Measurements from ENCODE around the gene IL31RA.

Gene IL31RA

GRCh38 chr5:55929020-55929799 lies 78.1 kb downstream of the IL31RA start:
- Histone ChIP-seq H3K4me3 (ENCODE audit: low read length) (no peak overlapping the region), H2AFZ (ENCODE audit: low read depth, low read length) (no peak overlapping the region), H3K9ac (ENCODE audit: low read length) (no peak overlapping the region), H3K27ac (ENCODE audit: low read length) (no peak overlapping the region), H4K20me1 (ENCODE audit: insufficient read depth, low read length) (no peaks in the 10 kb centered on the region), H3K9me3 (ENCODE audit: insufficient read depth, low read length) (no peaks in the 10 kb centered on the region), H3K4me2 (ENCODE audit: low read length) (no peak overlapping the region), H3K36me3 (replicated peaks; ENCODE audit: low read depth, low read length) (no peaks in the 10 kb centered on the region), H3K79me2 (ENCODE audit: low read length) (no peaks in the 10 kb centered on the region), H3K4me1 (ENCODE audit: low read length) (no peaks in the 10 kb centered on the region), H3K27me3 (ENCODE audit: low read depth, low read length) (no peaks in the 10 kb centered on the region)
- no peak for TF ChIP-seq CTCF (IDR thresholded peaks at IDR 0.05; ENCODE audit: low read depth, low read length)
- no peak for TF ChIP-seq EZH2phosphoT487 (IDR thresholded peaks at IDR 0.05; ENCODE audit: low read depth)

DNA sequence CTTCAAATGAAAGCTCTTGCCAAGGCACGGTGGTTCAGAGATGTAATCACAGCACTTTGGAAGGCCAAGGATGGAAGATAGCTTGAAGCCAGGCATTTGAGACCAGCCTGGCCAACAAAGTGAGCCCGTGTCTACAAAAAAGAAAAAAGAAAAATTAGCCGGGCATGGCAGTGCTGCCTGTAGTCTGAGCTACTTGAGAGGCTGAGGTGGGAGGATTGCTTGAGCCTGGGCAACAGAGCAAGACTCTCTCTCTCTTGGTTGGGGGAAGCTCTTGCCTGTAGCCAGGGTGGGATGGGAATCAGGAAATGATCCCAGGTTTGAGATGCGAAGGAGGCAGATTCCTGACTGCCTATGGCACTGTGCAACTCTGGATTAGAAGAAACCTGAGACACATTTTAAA lies 81.5 kb downstream of the IL31RA start:
- Histone ChIP-seq H3K9me3 (ENCODE audit: insufficient read depth, low read length) (no peaks in the 10 kb centered on the region), H2AFZ (ENCODE audit: low read depth, low read length) (no peak overlapping the region), H3K4me3 (ENCODE audit: low read length) (no peak overlapping the region), H3K79me2 (ENCODE audit: low read length) (no peaks in the 10 kb centered on the region), H3K27ac (ENCODE audit: low read length) (no peak overlapping the region), H4K20me1 (ENCODE audit: insufficient read depth, low read length) (no peaks in the 10 kb centered on the region), H3K4me2 (ENCODE audit: low read length) (no peak overlapping the region), H3K9ac (ENCODE audit: low read length) (no peak overlapping the region), H3K36me3 (replicated peaks; ENCODE audit: low read depth, low read length) (no peaks in the 10 kb centered on the region), H3K4me1 (ENCODE audit: low read length) (no peaks in the 10 kb centered on the region), H3K27me3 (ENCODE audit: low read depth, low read length) (no peaks in the 10 kb centered on the region)
- TF ChIP-seq CTCF (IDR thresholded peaks at IDR 0.05; ENCODE audit: low read depth, low read length) (no peak), EZH2phosphoT487 (IDR thresholded peaks at IDR 0.05; ENCODE audit: low read depth) (no peak)

GRCh38 chr5:55933377-55934114 lies 82.4 kb downstream of the IL31RA start:
- TF ChIP-seq EZH2phosphoT487 (IDR thresholded peaks at IDR 0.05; ENCODE audit: low read depth) (no peak), CTCF (IDR thresholded peaks at IDR 0.05; ENCODE audit: low read depth, low read length) (no peak)
- Histone ChIP-seq H2AFZ (ENCODE audit: low read depth, low read length) (no peak overlapping the region), H3K4me1 (ENCODE audit: low read length) (no peaks in the 10 kb centered on the region), H4K20me1 (ENCODE audit: insufficient read depth, low read length) (no peaks in the 10 kb centered on the region), H3K36me3 (replicated peaks; ENCODE audit: low read depth, low read length) (no peaks in the 10 kb centered on the region), H3K9me3 (ENCODE audit: insufficient read depth, low read length) (no peaks in the 10 kb centered on the region), H3K4me3 (ENCODE audit: low read length) (no peak overlapping the region), H3K27ac (ENCODE audit: low read length) (no peak overlapping the region), H3K79me2 (ENCODE audit: low read length) (no peaks in the 10 kb centered on the region), H3K9ac (ENCODE audit: low read length) (no peak overlapping the region), H3K4me2 (ENCODE audit: low read length) (no peak overlapping the region), H3K27me3 (ENCODE audit: low read depth, low read length) (no peaks in the 10 kb centered on the region)

DNA sequence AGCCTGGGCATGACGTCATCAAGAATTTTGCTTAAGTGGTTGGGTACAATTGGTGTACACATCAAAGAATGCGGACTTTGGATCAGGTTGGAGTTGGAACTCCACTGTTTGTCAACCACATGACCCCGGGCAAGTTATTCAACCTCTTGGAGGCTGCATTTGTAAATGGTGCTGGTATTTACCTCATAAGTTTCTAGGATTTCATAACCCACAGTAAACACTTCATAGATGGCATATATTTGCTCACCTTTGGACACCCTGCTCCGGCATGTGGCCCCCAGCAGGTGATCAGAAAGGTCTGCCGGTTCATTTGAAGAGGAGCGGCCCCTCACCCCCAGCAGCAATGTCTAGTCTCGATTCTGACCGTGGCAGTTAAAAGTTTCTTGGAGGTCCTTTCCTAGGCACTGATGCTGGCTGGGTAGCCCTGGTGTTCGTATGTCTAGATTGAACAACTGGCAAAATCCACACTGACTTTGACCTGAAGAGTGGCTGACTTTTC lies 83.0 kb downstream of the IL31RA start:
- Histone ChIP-seq H3K4me3 (ENCODE audit: low read length) (no peak overlapping the region), H3K4me2 (ENCODE audit: low read length) (no peak overlapping the region), H3K9me3 (ENCODE audit: insufficient read depth, low read length) (no peaks in the 10 kb centered on the region), H3K4me1 (ENCODE audit: low read length) (no peaks in the 10 kb centered on the region), H4K20me1 (ENCODE audit: insufficient read depth, low read length) (no peaks in the 10 kb centered on the region), H3K27ac (ENCODE audit: low read length) (no peak overlapping the region), H3K79me2 (ENCODE audit: low read length) (no peaks in the 10 kb centered on the region), H3K36me3 (replicated peaks; ENCODE audit: low read depth, low read length) (no peaks in the 10 kb centered on the region), H3K27me3 (ENCODE audit: low read depth, low read length) (no peaks in the 10 kb centered on the region), H2AFZ (ENCODE audit: low read depth, low read length) (no peak overlapping the region), H3K9ac (ENCODE audit: low read length) (no peak overlapping the region)
- TF ChIP-seq EZH2phosphoT487 (IDR thresholded peaks at IDR 0.05; ENCODE audit: low read depth) (no peak), CTCF (IDR thresholded peaks at IDR 0.05; ENCODE audit: low read depth, low read length) (no peak)

All from OCI-LY3 (cell line).